BLaER1 treated with 17β-estradiol and CSF1 and Interleukin-3, amounts not matched to agents 10 nM and 100 nM (cell line): Measurements from ENCODE around the gene TRIM56.
"Not testable (repeated sequence)": the region's sequence is repeated elsewhere in the genome, so short reads cannot be mapped to it uniquely, and the experiment has no call there.

Experiments used
- H3K27ac ChIP-seq, 11 experiments: shearing (Covaris generic); formaldehyde crosslinking; 2 replicates each; pipeline ENCODE4 v1.8.1; 2022
- H3K27me3 ChIP-seq, 11 experiments: shearing (Covaris generic); formaldehyde crosslinking; 2 replicates each; pipeline ENCODE4 v1.8.1; 2022
- H3K36me3 ChIP-seq, 11 experiments: shearing (Covaris generic); formaldehyde crosslinking; 2 replicates each; pipeline ENCODE4 v1.8.1; 2022
- H3K4me1 ChIP-seq, 10 experiments: shearing (Covaris generic); formaldehyde crosslinking; 2 replicates each; pipeline ENCODE4 v1.8.1; 2022
- H3K4me2 ChIP-seq, 11 experiments: shearing (Covaris generic); formaldehyde crosslinking; 2 replicates each; pipeline ENCODE4 v1.8.1; 2022
- H3K4me3 ChIP-seq, 10 experiments: shearing (Covaris generic); formaldehyde crosslinking; 2 replicates each; pipeline ENCODE4 v1.8.1; 2022
- H3K9ac ChIP-seq, 11 experiments: shearing (Covaris generic); formaldehyde crosslinking; 2 replicates each; pipeline ENCODE4 v1.8.1; 2022
- H3K9me3 ChIP-seq, 11 experiments: shearing (Covaris generic); formaldehyde crosslinking; replicated peaks in 1 of 11; 2 replicates each; pipeline ENCODE4 v1.8.1; 2022
- H4K20me1 ChIP-seq, 11 experiments: shearing (Covaris generic); formaldehyde crosslinking; 2 replicates each; pipeline ENCODE4 v1.8.1; 2022
- Cebpa-rat ChIP-seq, 11 experiments: shearing (Covaris generic); IDR thresholded peaks; 2 replicates each; pipeline ENCODE4 v1.8.1; 2022

The TRIM56 gene, protein sequence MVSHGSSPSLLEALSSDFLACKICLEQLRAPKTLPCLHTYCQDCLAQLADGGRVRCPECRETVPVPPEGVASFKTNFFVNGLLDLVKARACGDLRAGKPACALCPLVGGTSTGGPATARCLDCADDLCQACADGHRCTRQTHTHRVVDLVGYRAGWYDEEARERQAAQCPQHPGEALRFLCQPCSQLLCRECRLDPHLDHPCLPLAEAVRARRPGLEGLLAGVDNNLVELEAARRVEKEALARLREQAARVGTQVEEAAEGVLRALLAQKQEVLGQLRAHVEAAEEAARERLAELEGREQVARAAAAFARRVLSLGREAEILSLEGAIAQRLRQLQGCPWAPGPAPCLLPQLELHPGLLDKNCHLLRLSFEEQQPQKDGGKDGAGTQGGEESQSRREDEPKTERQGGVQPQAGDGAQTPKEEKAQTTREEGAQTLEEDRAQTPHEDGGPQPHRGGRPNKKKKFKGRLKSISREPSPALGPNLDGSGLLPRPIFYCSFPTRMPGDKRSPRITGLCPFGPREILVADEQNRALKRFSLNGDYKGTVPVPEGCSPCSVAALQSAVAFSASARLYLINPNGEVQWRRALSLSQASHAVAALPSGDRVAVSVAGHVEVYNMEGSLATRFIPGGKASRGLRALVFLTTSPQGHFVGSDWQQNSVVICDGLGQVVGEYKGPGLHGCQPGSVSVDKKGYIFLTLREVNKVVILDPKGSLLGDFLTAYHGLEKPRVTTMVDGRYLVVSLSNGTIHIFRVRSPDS

DNA sequence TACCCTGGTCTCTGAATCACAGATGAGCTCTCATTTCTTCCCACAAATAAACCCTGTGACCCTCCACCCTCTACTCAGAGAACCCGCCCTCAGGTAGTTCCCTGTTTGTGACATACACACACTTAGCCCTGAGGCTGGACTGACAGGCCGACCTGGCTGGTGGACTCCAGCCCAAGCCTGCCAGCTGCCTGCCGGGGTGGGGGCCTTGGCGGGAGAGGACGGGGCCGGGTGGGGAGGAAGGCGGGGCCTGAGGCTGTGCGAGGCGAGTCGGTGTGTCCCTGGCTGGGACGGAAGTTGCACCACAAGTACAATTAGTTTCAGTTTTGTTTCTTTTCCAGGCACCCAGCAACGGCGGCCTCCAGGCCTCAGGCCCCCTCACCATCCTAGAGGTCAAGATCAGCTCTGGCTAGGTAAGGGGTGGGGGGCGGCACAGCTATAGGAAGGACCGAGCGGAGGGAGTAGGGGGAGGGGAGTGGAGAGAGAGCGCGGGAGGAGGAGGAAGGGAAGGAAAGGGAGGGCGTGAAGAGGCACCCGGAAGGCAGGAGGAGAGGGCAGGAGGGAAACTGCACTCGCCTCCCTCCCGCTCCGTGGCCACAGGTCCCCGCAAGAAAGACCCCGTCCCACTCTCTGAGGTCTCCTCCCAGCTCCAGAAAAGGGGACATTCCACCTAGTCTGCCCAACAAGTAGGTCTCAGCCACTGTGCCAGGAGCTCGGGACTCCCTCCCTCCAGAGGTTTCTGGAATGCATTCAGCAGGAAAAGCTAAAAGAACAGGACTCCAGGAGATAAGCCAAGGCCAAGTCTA lies at the start of gene TRIM56:
Gene TRIM56 (plus strand): TSS at position 320 of the 803 bp plus-strand sequence. CDS start 1,832 bp downstream, outside the sequence.
- Histone ChIP-seq H3K9me3 (peaks cover 0 to 21% (median 5%) of the 10 kb centered on the region in 11 experiments; a peak in 7 of 22 replicates), H3K4me2 (peak within 1 kb of the TSS; percentile 88 to 99 (median 95)), H3K36me3 (peaks cover 34 to 39% (median 38%) of the 10 kb centered on the region in 11 experiments), H3K27me3 (no peaks in the 10 kb centered on the region), H3K4me1 (peaks cover 24 to 50% (median 34%) of the 10 kb centered on the region in 10 experiments), H3K27ac (peak within 1 kb of the TSS; percentile 90 to 98 (median 96)), H4K20me1 (peaks cover 18 to 42% (median 33%) of the 10 kb centered on the region in 11 experiments; a peak in 20 of 22 replicates), H3K4me3 (peak within 1 kb of the TSS; percentile 77 to 96 (median 85)), H3K9ac (peak within 1 kb of the TSS; percentile 90 to 97 (median 95))
- peak in 2 of 11 experiments; percentile 27 to 48; a peak in 1 of 22 replicates for TF ChIP-seq Cebpa-rat (IDR thresholded peaks at IDR 0.05)

DNA sequence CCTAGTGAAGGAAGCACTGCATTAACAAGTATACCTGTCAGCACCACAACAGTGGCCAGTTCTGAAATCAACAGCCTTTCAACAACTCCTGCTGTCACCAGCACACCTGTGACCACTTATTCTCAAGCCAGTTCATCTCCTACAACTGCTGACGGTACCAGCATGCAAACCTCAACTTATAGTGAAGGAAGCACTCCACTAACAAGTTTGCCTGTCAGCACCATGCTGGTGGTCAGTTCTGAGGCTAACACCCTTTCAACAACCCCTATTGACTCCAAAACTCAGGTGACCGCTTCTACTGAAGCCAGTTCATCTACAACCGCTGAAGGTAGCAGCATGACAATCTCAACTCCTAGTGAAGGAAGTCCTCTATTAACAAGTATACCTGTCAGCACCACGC lies 49.3 kb upstream of the TRIM56 start:
- no peak overlapping the region for H3K4me2 ChIP-seq
- H3K9ac ChIP-seq: no peak overlapping the region
- H4K20me1 ChIP-seq: no peaks in the 10 kb centered on the region
- no peak overlapping the region for H3K27ac ChIP-seq
- TF ChIP-seq Cebpa-rat (IDR thresholded peaks at IDR 0.05): no peak
- no peaks in the 10 kb centered on the region for H3K27me3 ChIP-seq
- H3K4me1 ChIP-seq: no peaks in the 10 kb centered on the region
- no peak overlapping the region for H3K4me3 ChIP-seq
- H3K9me3 ChIP-seq: no peaks in the 10 kb centered on the region; a peak in 1 of 22 replicates
- H3K36me3 ChIP-seq: no peaks in the 10 kb centered on the region

DNA sequence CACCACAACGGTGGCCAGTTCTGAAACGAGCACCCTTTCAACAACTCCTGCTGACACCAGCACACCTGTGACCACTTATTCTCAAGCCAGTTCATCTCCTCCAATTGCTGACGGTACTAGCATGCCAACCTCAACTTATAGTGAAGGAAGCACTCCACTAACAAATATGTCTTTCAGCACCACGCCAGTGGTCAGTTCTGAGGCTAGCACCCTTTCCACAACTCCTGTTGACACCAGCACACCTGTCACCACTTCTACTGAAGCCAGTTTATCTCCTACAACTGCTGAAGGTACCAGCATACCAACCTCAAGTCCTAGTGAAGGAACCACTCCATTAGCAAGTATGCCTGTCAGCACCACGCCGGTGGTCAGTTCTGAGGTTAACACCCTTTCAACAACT lies 44.0 kb upstream of the TRIM56 start:
- H3K4me3 ChIP-seq, H3K36me3 ChIP-seq, H3K9ac ChIP-seq, H3K27me3 ChIP-seq, H4K20me1 ChIP-seq, H3K4me1 ChIP-seq, H3K4me2 ChIP-seq, H3K27ac ChIP-seq: not testable (repeated sequence)
- H3K9me3 ChIP-seq: peaks cover 24 to 37% (median 31%) of the 10 kb centered on the region in 11 experiments

DNA sequence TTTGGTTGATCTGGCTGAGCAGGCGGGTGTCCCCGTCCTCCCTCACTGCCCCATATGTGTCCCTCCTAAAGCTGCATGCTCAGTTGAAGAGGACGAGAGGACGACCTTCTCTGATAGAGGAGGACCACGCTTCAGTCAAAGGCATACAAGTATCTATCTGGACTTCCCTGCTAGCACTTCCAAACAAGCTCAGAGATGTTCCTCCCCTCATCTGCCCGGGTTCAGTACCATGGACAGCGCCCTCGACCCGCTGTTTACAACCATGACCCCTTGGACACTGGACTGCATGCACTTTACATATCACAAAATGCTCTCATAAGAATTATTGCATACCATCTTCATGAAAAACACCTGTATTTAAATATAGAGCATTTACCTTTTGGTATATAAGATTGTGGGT lies 26.9 kb upstream of the TRIM56 start:
- Histone ChIP-seq H3K36me3 (no peaks in the 10 kb centered on the region), H3K4me1 (peaks cover 0 to 2% (median 0%) of the 10 kb centered on the region in 10 experiments; a peak in 2 of 20 replicates), H3K4me2 (no peak overlapping the region), H3K27me3 (peaks cover 0 to 5% (median 0%) of the 10 kb centered on the region in 11 experiments; a peak in 1 of 22 replicates), H4K20me1 (peaks cover 0 to 9% (median 0%) of the 10 kb centered on the region in 11 experiments; a peak in 3 of 22 replicates), H3K4me3 (no peak overlapping the region), H3K9ac (no peak overlapping the region), H3K9me3 (no peaks in the 10 kb centered on the region), H3K27ac (no peak overlapping the region)
- TF ChIP-seq Cebpa-rat (IDR thresholded peaks at IDR 0.05): no peak

DNA sequence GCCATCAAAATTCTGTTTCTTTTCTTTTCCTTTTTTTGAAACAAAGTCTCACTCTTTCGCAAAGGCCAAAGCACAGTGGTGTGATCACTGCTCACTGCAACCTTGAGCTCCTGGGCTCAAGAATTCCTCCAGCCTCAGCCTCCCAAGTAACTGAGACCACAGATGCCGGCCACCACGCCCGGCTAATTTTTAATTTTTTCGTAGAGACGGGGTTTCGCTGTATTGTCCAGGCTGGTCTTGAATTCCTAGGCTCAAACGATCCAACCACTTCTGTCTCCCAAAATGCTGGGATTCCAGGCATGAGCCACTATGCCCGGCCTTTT lies 25.7 kb upstream of the TRIM56 start:
- no peak overlapping the region for H3K4me3 ChIP-seq
- no peak overlapping the region for H3K27ac ChIP-seq
- no peaks in the 10 kb centered on the region for H3K36me3 ChIP-seq
- H3K4me2 ChIP-seq: no peak overlapping the region
- peaks cover 0 to 9% (median 0%) of the 10 kb centered on the region in 11 experiments; a peak in 3 of 22 replicates for H4K20me1 ChIP-seq
- H3K9ac ChIP-seq: no peak overlapping the region
- H3K27me3 ChIP-seq: peaks cover 0 to 5% (median 0%) of the 10 kb centered on the region in 11 experiments; a peak in 1 of 22 replicates
- TF ChIP-seq Cebpa-rat (IDR thresholded peaks at IDR 0.05): no peak
- H3K9me3 ChIP-seq: no peaks in the 10 kb centered on the region
- H3K4me1 ChIP-seq: peaks cover 0 to 11% (median 5%) of the 10 kb centered on the region in 10 experiments; a peak in 10 of 20 replicates

DNA sequence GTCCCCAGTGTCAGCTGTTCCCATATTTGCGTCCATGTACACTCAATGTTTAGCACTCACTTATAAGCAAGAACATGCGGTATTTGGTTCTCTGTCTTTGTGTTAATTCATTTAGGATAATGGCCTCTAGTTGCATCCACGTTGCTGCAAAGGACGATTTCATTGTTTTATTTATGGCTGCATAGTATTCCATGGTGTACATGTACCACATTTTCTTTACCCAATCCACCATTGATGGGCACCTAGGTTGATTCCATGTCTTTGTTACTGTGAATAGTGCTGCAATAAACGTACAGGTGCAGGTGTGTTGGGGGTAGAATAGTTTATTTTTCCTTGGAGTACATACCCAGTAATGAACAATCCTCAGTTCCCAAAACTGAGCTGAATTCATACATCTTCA lies 24.3 kb upstream of the TRIM56 start:
- Histone ChIP-seq H3K9me3 (no peaks in the 10 kb centered on the region), H3K36me3 (no peaks in the 10 kb centered on the region), H3K9ac (no peak overlapping the region), H3K4me3 (no peak overlapping the region), H3K27ac (no peak overlapping the region), H4K20me1 (peaks cover 0 to 9% (median 0%) of the 10 kb centered on the region in 11 experiments; a peak in 3 of 22 replicates), H3K4me1 (peaks cover 0 to 15% (median 8%) of the 10 kb centered on the region in 10 experiments; a peak in 14 of 20 replicates), H3K27me3 (peaks cover 0 to 5% (median 0%) of the 10 kb centered on the region in 11 experiments; a peak in 1 of 22 replicates), H3K4me2 (no peak overlapping the region)
- no peak for TF ChIP-seq Cebpa-rat (IDR thresholded peaks at IDR 0.05)

DNA sequence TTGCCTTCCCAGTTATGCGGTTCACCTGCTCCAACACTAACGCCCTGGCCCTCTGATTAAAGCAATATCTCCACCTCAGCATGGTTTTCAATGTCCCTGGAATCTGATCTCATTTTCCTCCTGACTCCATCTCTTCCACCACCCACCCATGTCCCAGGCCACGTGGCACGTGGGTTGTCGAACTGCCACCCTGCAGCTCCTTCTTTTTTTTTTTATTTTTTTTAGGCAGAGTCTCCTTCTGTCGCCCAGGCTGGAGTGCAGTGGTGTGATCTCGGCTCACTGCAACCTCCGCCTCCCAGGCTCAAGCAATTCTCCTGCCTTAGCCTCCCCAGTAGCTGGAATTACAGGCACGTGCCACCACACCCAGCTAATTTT lies 21.1 kb upstream of the TRIM56 start:
- not testable (repeated sequence) for H3K9ac ChIP-seq, H3K27me3 ChIP-seq, H3K4me3 ChIP-seq, H3K9me3 ChIP-seq, H3K36me3 ChIP-seq, H3K27ac ChIP-seq, H4K20me1 ChIP-seq
- Histone ChIP-seq H3K4me2 (peak overlapping the region in 5 of 11 experiments; percentile 6 to 31 (median 11); a peak in 8 of 22 replicates), H3K4me1 (peaks cover 0 to 26% (median 18%) of the 10 kb centered on the region in 10 experiments; a peak in 16 of 20 replicates)

DNA sequence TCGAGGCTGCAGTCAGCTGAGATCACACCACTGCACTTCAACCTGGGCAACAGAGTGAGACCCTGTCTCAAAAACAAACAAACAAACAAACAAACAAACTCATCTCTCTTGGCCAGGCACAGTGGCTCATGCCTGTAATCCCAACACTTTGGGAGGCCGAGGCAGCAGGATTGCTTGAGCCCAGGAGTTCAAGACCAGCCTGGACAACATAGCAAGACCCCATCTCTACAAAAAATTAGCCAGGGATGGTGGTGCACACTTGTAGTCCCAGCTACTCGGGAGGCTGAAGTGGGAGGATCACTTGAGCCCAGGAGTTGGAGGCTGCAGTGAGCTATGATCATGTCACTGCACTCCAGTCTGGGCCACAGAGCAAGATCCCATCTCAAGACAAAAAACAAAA lies 20.1 kb upstream of the TRIM56 start:
- H3K36me3 ChIP-seq, H3K27ac ChIP-seq, H3K4me2 ChIP-seq, H3K27me3 ChIP-seq, H3K4me3 ChIP-seq, H3K9ac ChIP-seq, H4K20me1 ChIP-seq, H3K9me3 ChIP-seq: not testable (repeated sequence)
- H3K4me1 ChIP-seq: peaks cover 0 to 26% (median 18%) of the 10 kb centered on the region in 10 experiments; a peak in 16 of 20 replicates
